SIG-M5 (cell line): ENCODE results near the gene VEZF1.

Experiments
- DNase-seq: peaks from one replicate; lab custom pipeline; 2025; lab: John Stamatoyannopoulos, UW

The VEZF1 gene

DNA sequence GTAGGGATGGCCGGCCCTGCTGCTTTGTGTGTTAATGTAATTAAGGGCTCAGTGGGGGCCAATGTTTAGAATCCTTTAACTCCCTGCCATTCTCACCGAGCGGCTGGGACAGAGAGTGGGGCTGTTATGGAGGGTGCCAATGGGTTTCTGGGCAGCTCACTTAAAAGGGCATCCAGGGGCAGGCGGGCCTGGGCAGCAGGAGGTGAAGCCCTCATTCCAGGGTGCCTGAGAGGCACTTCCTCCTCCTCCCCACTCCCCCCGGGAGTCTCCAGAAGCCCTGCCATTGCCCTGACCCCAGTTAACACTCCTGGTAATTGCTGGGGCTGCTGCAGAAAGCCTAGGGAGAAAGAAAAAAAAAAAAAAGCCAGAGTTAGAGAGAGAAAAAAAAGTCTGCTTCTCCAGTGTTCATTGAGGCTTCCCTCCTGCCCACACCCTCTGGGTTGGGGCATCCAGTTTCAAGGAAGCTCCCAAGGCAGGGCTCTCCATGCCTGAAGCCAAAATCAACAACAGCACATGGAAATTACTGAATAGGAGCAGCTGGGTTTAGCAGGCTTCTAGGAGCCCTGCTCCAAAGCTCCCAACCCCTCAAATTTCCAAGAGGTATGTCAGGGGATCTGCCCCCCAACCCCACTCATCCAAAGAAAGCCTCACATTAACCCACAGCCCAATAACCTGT, 60.9 kb downstream of the VEZF1 start:
- DNase-seq, result no peak

DNA sequence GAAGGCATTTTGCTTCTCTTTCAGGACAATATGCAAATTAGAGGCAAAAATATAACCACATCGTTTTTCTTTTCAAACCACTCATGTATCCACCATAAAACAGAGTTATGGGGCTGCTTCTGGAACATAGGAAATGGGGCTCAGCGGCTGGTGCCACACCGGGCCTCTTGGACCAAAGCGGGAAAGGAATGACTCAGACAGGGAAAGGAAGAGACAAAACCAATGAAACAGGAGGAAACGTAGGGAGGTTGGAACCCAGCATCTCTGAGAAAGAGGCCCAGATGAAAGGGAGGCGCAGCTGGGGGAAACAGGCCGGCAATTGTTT, 61.4 kb downstream of the VEZF1 start:
- DNase-seq, result no peak

- DNase-seq, result no peak
These were observed 62.6 kb downstream of the VEZF1 start for GRCh38 chr17:57925361-57925990.

- DNase-seq, result no peak
These were observed 63.4 kb downstream of the VEZF1 start for GRCh38 chr17:57924677-57925076.
